Uterus (tissue), 2 donors: ENCODE measurements around the gene GNB1.

Source experiments
- POLR2A ChIP-seq, 2 donors: fragments of 450-650 bp; IDR thresholded peaks; one replicate each; pipeline ENCODE4 v1.6.1; 2016; ENCODE audit warnings: antibody characterized with exemption in 2 of 2, mild to moderate bottlenecking in 1 of 2, moderate library complexity in 1 of 2
- TF ChIP-seq, protein P1 (sequence below), 4 experiments: fragments of 200-600 bp in 2 of 4; fragments of 450-650 bp in 2 of 4; sonication (generic) in 2 of 4; IDR thresholded peaks; one replicate each; pipeline ENCODE4 v1.5.1; 2016 to 2019; ENCODE audit warnings: antibody characterized with exemption in 4 of 4, mild to moderate bottlenecking in 2 of 4, moderate library complexity in 1 of 4

DNA sequence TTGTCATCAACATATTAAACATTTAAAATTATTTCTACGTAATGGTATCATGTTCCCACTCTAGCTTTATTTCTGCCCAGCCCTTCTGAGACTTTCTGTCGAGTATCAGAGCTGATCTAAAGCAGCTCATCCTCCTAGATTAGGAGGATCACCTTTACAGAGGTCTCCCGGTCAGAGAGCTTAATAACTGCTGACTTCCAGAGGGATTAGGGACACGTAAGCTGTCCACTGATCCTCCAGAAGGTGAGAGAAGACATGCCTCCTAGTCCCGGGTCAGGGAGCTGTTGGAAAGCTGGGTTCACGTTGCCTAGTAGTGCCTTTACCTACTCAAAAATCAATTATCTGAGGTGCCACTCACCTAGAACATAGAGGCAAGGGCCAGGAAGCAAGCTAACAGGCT lies 81.4 kb downstream of the GNB1 start:
- TF ChIP-seq, protein P1, sequence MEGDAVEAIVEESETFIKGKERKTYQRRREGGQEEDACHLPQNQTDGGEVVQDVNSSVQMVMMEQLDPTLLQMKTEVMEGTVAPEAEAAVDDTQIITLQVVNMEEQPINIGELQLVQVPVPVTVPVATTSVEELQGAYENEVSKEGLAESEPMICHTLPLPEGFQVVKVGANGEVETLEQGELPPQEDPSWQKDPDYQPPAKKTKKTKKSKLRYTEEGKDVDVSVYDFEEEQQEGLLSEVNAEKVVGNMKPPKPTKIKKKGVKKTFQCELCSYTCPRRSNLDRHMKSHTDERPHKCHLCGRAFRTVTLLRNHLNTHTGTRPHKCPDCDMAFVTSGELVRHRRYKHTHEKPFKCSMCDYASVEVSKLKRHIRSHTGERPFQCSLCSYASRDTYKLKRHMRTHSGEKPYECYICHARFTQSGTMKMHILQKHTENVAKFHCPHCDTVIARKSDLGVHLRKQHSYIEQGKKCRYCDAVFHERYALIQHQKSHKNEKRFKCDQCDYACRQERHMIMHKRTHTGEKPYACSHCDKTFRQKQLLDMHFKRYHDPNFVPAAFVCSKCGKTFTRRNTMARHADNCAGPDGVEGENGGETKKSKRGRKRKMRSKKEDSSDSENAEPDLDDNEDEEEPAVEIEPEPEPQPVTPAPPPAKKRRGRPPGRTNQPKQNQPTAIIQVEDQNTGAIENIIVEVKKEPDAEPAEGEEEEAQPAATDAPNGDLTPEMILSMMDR (IDR thresholded peaks at IDR 0.05): no peak
- TF ChIP-seq POLR2A (IDR thresholded peaks at IDR 0.05): no peak
